ENCODE results near the gene GNAO1. TPM values are rescaled to one million over a fixed set of nuclear protein-coding genes. Genes with fewer than 3 reads are reported as not detected.

GNAO1 gene
- total RNA-seq, 4 donors from 2014 or later: 2.7 to 12.9 (median 6.1) TPM

DNA sequence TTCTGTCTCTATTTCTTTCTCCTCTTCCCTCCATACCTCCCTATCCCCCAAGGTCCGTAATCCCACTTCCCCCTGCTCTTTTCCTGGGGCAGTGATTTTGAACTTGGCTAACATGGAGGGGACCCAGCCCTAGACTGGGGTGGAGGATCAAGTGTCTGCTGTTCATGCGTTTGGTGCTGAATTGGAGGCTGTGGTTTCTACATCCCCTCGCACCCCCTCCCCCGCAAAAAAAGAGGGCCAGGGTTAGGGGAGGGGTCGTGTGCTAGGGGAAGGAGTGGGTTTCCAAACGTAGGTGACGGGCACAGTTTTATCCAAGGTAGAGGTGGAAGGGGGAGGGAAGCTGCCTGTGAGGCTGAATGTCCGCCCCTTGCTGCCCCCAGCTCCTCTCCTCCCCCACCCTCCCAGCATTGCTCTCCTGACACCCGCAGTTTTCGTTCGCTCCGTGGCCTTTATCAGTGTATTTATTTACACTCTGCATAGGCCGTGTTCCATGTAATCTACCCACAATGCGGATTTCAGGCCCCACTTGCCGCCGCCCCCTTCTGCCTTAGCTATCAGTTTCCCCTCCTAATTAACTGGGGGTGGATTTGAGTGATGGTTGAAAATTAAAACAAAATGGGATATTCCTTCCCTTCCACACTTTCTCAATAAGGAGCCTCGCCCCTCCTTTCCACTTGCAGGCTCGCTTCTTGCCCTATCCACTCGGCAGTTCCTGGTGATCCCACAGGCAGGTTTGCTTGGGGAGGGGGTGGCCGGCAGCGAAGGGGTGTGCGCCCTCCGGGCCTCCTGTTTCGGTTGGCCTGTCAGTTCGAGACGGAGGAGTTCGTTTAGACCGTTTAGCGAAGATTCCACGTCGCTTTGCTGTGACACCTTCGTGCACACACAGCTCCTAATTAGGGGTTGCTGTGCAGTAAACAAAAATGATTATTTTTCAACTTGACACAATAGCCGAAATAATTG lies 2.0 kb downstream of the GNAO1 start:
- DNase-seq (ENCODE audit: low spot score in 2 of 2): no peak
- Histone ChIP-seq H3K36me3 (no peaks in the 10 kb centered on the region), H3K4me1 (peaks cover 0 to 56% (median 25%) of the 10 kb centered on the region in 4 donors), H3K27me3 (peaks cover 0 to 17% of the 10 kb centered on the region in 2 donors), H3K27ac (no peak overlapping the region), H3K4me3 (peak overlapping the region in 2 of 4 donors; percentile 29 to 40), H3K9me3 (no peaks in the 10 kb centered on the region)
- no peak for TF ChIP-seq POLR2A (IDR thresholded peaks at IDR 0.05)
- TF ChIP-seq, protein P1, sequence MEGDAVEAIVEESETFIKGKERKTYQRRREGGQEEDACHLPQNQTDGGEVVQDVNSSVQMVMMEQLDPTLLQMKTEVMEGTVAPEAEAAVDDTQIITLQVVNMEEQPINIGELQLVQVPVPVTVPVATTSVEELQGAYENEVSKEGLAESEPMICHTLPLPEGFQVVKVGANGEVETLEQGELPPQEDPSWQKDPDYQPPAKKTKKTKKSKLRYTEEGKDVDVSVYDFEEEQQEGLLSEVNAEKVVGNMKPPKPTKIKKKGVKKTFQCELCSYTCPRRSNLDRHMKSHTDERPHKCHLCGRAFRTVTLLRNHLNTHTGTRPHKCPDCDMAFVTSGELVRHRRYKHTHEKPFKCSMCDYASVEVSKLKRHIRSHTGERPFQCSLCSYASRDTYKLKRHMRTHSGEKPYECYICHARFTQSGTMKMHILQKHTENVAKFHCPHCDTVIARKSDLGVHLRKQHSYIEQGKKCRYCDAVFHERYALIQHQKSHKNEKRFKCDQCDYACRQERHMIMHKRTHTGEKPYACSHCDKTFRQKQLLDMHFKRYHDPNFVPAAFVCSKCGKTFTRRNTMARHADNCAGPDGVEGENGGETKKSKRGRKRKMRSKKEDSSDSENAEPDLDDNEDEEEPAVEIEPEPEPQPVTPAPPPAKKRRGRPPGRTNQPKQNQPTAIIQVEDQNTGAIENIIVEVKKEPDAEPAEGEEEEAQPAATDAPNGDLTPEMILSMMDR (IDR thresholded peaks at IDR 0.05): no peak
- no peak for TF ChIP-seq EP300 (IDR thresholded peaks at IDR 0.05)
- WGBS, 2 donors: 17 to 19% methylated on average over 33 of the region's 33 CpGs

GRCh38 chr16:56193951-56194726 lies 2.9 kb downstream of the GNAO1 start:
- Histone ChIP-seq H3K4me3 (peak overlapping the region in 3 of 4 donors; percentile 29 to 40 (median 35)), H3K27me3 (peaks cover 0 to 17% of the 10 kb centered on the region in 2 donors), H3K36me3 (no peaks in the 10 kb centered on the region), H3K4me1 (peaks cover 0 to 56% (median 25%) of the 10 kb centered on the region in 4 donors), H3K9me3 (no peaks in the 10 kb centered on the region), H3K27ac (no peak overlapping the region)
- DNase-seq (ENCODE audit: low spot score in 2 of 2): peak; percentile 46 to 67
- TF ChIP-seq EP300 (IDR thresholded peaks at IDR 0.05): no peak
- TF ChIP-seq, protein P1 (IDR thresholded peaks at IDR 0.05): no peak
- no peak for TF ChIP-seq POLR2A (IDR thresholded peaks at IDR 0.05)
- 4 to 6% methylated on average over 48 of the region's 48 CpGs for WGBS, 2 donors

- 64 to 80% methylated on average over 2 of the region's 2 CpGs for WGBS, 2 donors
- H3K27me3 ChIP-seq: peaks cover 0 to 17% of the 10 kb centered on the region in 2 donors
Observed at GRCh38 chr16:56195151-56195550, 3.9 kb downstream of the GNAO1 start.

GRCh38 chr16:56196381-56196780 lies 5.1 kb downstream of the GNAO1 start:
- Histone ChIP-seq H3K36me3 (no peaks in the 10 kb centered on the region), H3K9me3 (no peaks in the 10 kb centered on the region), H3K27me3 (peaks cover 0 to 17% of the 10 kb centered on the region in 2 donors), H3K4me1 (peaks cover 0 to 40% (median 25%) of the 10 kb centered on the region in 4 donors), H3K27ac (no peak overlapping the region), H3K4me3 (no peak overlapping the region)
- WGBS, 2 donors: 90% methylated on average over 5 of the region's 5 CpGs
- TF ChIP-seq POLR2A (IDR thresholded peaks at IDR 0.05): no peak
- no peak for TF ChIP-seq EP300 (IDR thresholded peaks at IDR 0.05)
- TF ChIP-seq, protein P1 (IDR thresholded peaks at IDR 0.05): no peak
- no peak for DNase-seq (ENCODE audit: low spot score in 2 of 2)

More at GRCh38 chr16:56195151-56195550, 3.9 kb downstream of the GNAO1 start:
- no peaks in the 10 kb centered on the region for H3K36me3 ChIP-seq
- H3K27ac ChIP-seq: no peak overlapping the region
- no peak overlapping the region for H3K4me3 ChIP-seq
- DNase-seq (ENCODE audit: low spot score in 2 of 2): no peak
- TF ChIP-seq, protein P1 (IDR thresholded peaks at IDR 0.05): no peak
- no peaks in the 10 kb centered on the region for H3K9me3 ChIP-seq
- peaks cover 0 to 47% (median 25%) of the 10 kb centered on the region in 4 donors for H3K4me1 ChIP-seq
